H9 (cell line): ENCODE data around the gene DDX24. TPM values are rescaled to one million over a fixed set of nuclear protein-coding genes. Genes with fewer than 3 reads are reported as not detected.

ENCODE experiments used
- DNase-seq: peaks from one replicate; pipeline ENCODE4 v3.0.0-alpha.2; 2017
- H2AFZ ChIP-seq: one replicate; pipeline ENCODE4 v1.6.1; 2013; ENCODE audit warnings: mild to moderate bottlenecking, low read length, control low read depth, moderate library complexity
- H2AK5ac ChIP-seq: 2 replicates; pipeline ENCODE4 v1.6.1; 2013; ENCODE audit warnings: low read length, control low read depth, mixed read lengths; ENCODE audit not compliant: insufficient read length
- H2BK120ac ChIP-seq: one replicate; pipeline ENCODE4 v1.6.1; 2013; ENCODE audit warnings: low read depth, mild to moderate bottlenecking, low read length, control low read depth, inconsistent platforms; ENCODE audit not compliant: poor library complexity, severe bottlenecking
- H2BK12ac ChIP-seq: 2 replicates; pipeline ENCODE4 v1.6.1; 2013; ENCODE audit warnings: low read length, control low read depth, mixed read lengths, low read depth; ENCODE audit not compliant: insufficient read length
- H2BK15ac ChIP-seq: 2 replicates; pipeline ENCODE4 v1.6.1; 2013; ENCODE audit warnings: low read depth, low read length, control low read depth
- H2BK20ac ChIP-seq: one replicate; pipeline ENCODE4 v1.6.1; 2013; ENCODE audit warnings: low read depth, mild to moderate bottlenecking, low read length, control low read depth, inconsistent platforms; ENCODE audit not compliant: poor library complexity, severe bottlenecking
- H2BK5ac ChIP-seq: 2 replicates; pipeline ENCODE4 v1.6.1; 2013; ENCODE audit warnings: low read length, control low read depth, mixed read lengths; ENCODE audit not compliant: insufficient read length
- H3K14ac ChIP-seq: 2 replicates; pipeline ENCODE4 v1.6.1; 2013; ENCODE audit warnings: low read length, control low read depth; ENCODE audit not compliant: insufficient read depth
- H3K18ac ChIP-seq: 2 replicates; pipeline ENCODE4 v1.6.1; 2013; ENCODE audit warnings: low read depth, mild to moderate bottlenecking, mixed read lengths, low read length, control low read depth; ENCODE audit not compliant: insufficient read length
- H3K23ac ChIP-seq: 2 replicates; pipeline ENCODE4 v1.6.1; 2013; ENCODE audit warnings: low read length, control low read depth, mixed read lengths, low read depth; ENCODE audit not compliant: insufficient read length
- H3K23me2 ChIP-seq: 2 replicates; pipeline ENCODE4 v1.6.1; 2013; ENCODE audit warnings: low read depth, mild to moderate bottlenecking, mixed read lengths, low read length, control low read depth; ENCODE audit not compliant: insufficient read length, poor library complexity, severe bottlenecking
- H3K27ac ChIP-seq: 2 replicates; pipeline ENCODE4 v1.5.1; 2013; ENCODE audit warnings: low read length, control low read depth, mixed read lengths, low read depth; ENCODE audit not compliant: insufficient read length
- H3K27me3 ChIP-seq: 2 replicates; pipeline ENCODE4 v1.6.1; 2013; ENCODE audit warnings: low read length, control low read depth, inconsistent platforms; ENCODE audit not compliant: insufficient read depth
- H3K4ac ChIP-seq: 2 replicates; pipeline ENCODE4 v1.6.1; 2013; ENCODE audit warnings: low read depth, mild to moderate bottlenecking, control low read depth, inconsistent platforms, low read length, moderate library complexity
- H3K4me1 ChIP-seq: 2 replicates; pipeline ENCODE4 v1.6.1; 2013; ENCODE audit warnings: low read length, control low read depth, inconsistent platforms; ENCODE audit not compliant: insufficient read depth
- H3K4me2 ChIP-seq: 2 replicates; pipeline ENCODE4 v1.6.1; 2013; ENCODE audit warnings: low read length, control low read depth, mixed read lengths; ENCODE audit not compliant: insufficient read length, insufficient read depth
- H3K56ac ChIP-seq: 2 replicates; pipeline ENCODE4 v1.6.1; 2013; ENCODE audit warnings: low read depth, mild to moderate bottlenecking, mixed read lengths, low read length, control low read depth; ENCODE audit not compliant: insufficient read length
- H3K79me1 ChIP-seq: 2 replicates; pipeline ENCODE4 v1.6.1; 2013; ENCODE audit warnings: low read depth, mild to moderate bottlenecking, moderate library complexity, low read length, control low read depth, inconsistent platforms; ENCODE audit not compliant: insufficient read depth, poor library complexity, severe bottlenecking
- H3K79me2 ChIP-seq: 2 replicates; pipeline ENCODE4 v1.6.1; 2013; ENCODE audit warnings: low read length, control low read depth, inconsistent platforms; ENCODE audit not compliant: insufficient read depth
- H3K9ac ChIP-seq: 2 replicates; pipeline ENCODE4 v1.6.1; 2013; ENCODE audit warnings: low read length, control low read depth, mixed read lengths; ENCODE audit not compliant: insufficient read length; ENCODE audit errors: extremely low read depth
- H3K9me3 ChIP-seq: one replicate; pipeline ENCODE4 v1.6.1; 2013; ENCODE audit warnings: low read depth, low read length, inconsistent platforms; ENCODE audit not compliant: control insufficient read depth
- H3T11ph ChIP-seq: one replicate; pipeline ENCODE4 v1.6.1; 2013; ENCODE audit warnings: mild to moderate bottlenecking, low read length, control low read depth, inconsistent platforms
- H4K20me1 ChIP-seq: one replicate; pipeline ENCODE4 v1.6.1; 2013; ENCODE audit not compliant: control insufficient read depth, insufficient read length, insufficient read depth
- H4K5ac ChIP-seq: 2 replicates; pipeline ENCODE4 v1.6.1; 2013; ENCODE audit warnings: low read depth, mild to moderate bottlenecking, mixed read lengths, low read length, control low read depth; ENCODE audit not compliant: insufficient read length
- H4K8ac ChIP-seq: replicated peaks from 2 replicates; pipeline ENCODE4 v1.6.1; 2013; ENCODE audit warnings: low read length, control low read depth, mixed read lengths, low read depth; ENCODE audit not compliant: insufficient read length
- H4K91ac ChIP-seq: 2 replicates; pipeline ENCODE4 v1.6.1; 2013; ENCODE audit warnings: low read depth, mild to moderate bottlenecking, moderate library complexity, mixed read lengths, low read length, control low read depth; ENCODE audit not compliant: insufficient read length
- H3K27ac Mint-ChIP-seq, 3 experiments: 2 replicates in 2 of 3; 3 replicates in 1 of 3; pipeline ENCODE4 v1.8.0; 2020 to 2021; ENCODE audit warnings: mixed read lengths in 3 of 3, mild to moderate bottlenecking in 1 of 3, moderate library complexity in 1 of 3
- H3K27me3 Mint-ChIP-seq: 2 replicates; pipeline ENCODE4 v1.8.0; 2021; ENCODE audit warnings: low read depth, mild to moderate bottlenecking, moderate library complexity, mixed read lengths
- H3K36me3 Mint-ChIP-seq, 3 experiments: 2 replicates in 2 of 3; 3 replicates in 1 of 3; pipeline ENCODE4 v1.8.0; 2020 to 2021; ENCODE audit warnings: low read depth in 3 of 3, mixed read lengths in 3 of 3; ENCODE audit not compliant: insufficient read depth in 1 of 3
- H3K4me1 Mint-ChIP-seq, 2 experiments: 2 replicates each; pipeline ENCODE4 v1.8.0; 2020; ENCODE audit warnings: mixed read lengths in 2 of 2
- H3K4me3 Mint-ChIP-seq, 2 experiments: 2 replicates in 1 of 2; 3 replicates in 1 of 2; pipeline ENCODE4 v1.8.0; 2020 to 2021; ENCODE audit warnings: mild to moderate bottlenecking in 2 of 2, mixed read lengths in 2 of 2, moderate library complexity in 1 of 2
- H3K9me3 Mint-ChIP-seq, 2 experiments: 2 replicates in 1 of 2; 3 replicates in 1 of 2; pipeline ENCODE4 v1.8.0; 2020; ENCODE audit warnings: mild to moderate bottlenecking in 2 of 2, mixed read lengths in 2 of 2, moderate library complexity in 1 of 2
- CTCF ChIP-seq: fragments of 200-600 bp; sonication (generic); conservative IDR thresholded peaks from 3 replicates; pipeline ENCODE4 v1.8.0; 2021; ENCODE audit warnings: antibody characterized with exemption, mild to moderate bottlenecking
- WGBS: extraction: QIAGEN DNeasy Blood & Tissue Kit; methylation state at CpG from one replicate; pipeline ENCODE4 v1.1.7; 2013; ENCODE audit warnings: missing lambda C conversion rate, low lambda C conversion rate, mixed read lengths; ENCODE audit not compliant: insufficient read length; ENCODE audit errors: extremely low coverage; 5-methylcytosine and 5-hydroxymethylcytosine counted together
- total RNA-seq: library from RNA; stranded (reverse); gene quantifications from 2 replicates; pipeline ENCODE4 v1.2.1, GENCODE V29; 2021

DDX24 gene
- total RNA-seq, 1 experiment from 2014 or later, result 172 TPM

GRCh38 chr14:94042433-94043091, 38.4 kb downstream of the DDX24 start:
- Histone ChIP-seq H3K56ac (no peak overlapping the region), H2BK15ac (no peak overlapping the region), H3K4me2 (no peak overlapping the region), H3K4ac (no peak overlapping the region), H4K8ac (no peak overlapping the region), H2AFZ (no peak overlapping the region), H3K23ac (no peak overlapping the region), H2BK12ac (no peak overlapping the region), H3K27ac (no peak overlapping the region), H4K20me1 (no peaks in the 10 kb centered on the region), H3K4me1 (no peaks in the 10 kb centered on the region), H3K79me2 (no peaks in the 10 kb centered on the region), H3K9ac (no peak overlapping the region), H2BK120ac (no peak overlapping the region), H4K91ac (no peak overlapping the region), H2BK20ac (no peak overlapping the region), H3K14ac (no peak overlapping the region), H3K9me3 (no peaks in the 10 kb centered on the region), H3T11ph (no peak overlapping the region), H2AK5ac (no peak overlapping the region), H4K5ac (no peak overlapping the region), H2BK5ac (no peak overlapping the region), H3K23me2 (no peaks in the 10 kb centered on the region), H3K18ac (no peak overlapping the region), H3K27me3 (no peaks in the 10 kb centered on the region), H3K79me1 (no peaks in the 10 kb centered on the region)
- no peak overlapping the region for H3K4me3 Mint-ChIP-seq
- peaks cover 0 to 53% (median 37%) of the 10 kb centered on the region in 3 experiments for H3K36me3 Mint-ChIP-seq
- peaks cover 4 to 9% of the 10 kb centered on the region in 2 experiments; a peak in 2 of 4 replicates for H3K4me1 Mint-ChIP-seq
- DNase-seq, result no peak
- no CpG with 5 or more reads among the region's 12 CpGs for whole genome bisulfite sequencing
- peak overlapping the region in 1 of 3 experiments; percentile 87; a peak in 2 of 7 replicates for H3K27ac Mint-ChIP-seq
- H3K27me3 Mint-ChIP-seq, result no peaks in the 10 kb centered on the region
- no peak for TF ChIP-seq CTCF
- H3K9me3 Mint-ChIP-seq, result no peaks in the 10 kb centered on the region
